ENCODE results near the gene HCFC1R1.

The HCFC1R1 gene

DNA sequence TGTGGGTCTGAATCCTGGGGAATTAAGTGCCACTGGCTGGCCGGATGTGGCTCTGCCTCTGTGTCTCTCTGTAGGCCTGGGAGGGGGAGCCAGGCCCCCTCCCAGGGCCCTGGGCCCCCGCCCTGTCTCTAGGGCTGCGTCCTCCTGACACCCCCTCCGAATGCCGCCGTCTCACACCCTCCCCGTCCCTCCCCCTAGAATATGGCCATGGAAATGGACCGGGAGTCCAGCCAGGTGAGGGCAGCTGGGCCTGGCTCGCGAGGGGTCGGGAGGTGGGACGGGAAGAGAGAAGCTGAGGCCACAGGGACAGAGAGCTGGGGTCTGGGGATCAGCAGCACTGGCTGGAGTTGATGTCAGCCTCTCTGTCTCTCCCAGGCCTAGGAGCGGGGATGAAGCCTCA is 27.4 kb downstream of the HCFC1R1 start:
- POLR2A ChIA-PET, result no interaction called here
- Histone ChIP-seq H3K9me3 (ENCODE audit: control insufficient read depth, insufficient read depth, low read depth, low read length) (no peaks in the 10 kb centered on the region), H3K4me1 (ENCODE audit: control insufficient read depth, insufficient read depth, low read length) (no peaks in the 10 kb centered on the region), H3K4me3 (ENCODE audit: low read depth, low read length) (no peak overlapping the region), H3K36me3 (ENCODE audit: control insufficient read depth in 2 of 2, insufficient read depth in 1 of 2, low read length in 2 of 2) (no peaks in the 10 kb centered on the region), H3K27ac (ENCODE audit: extremely low read depth, low read depth, low read length) (no peak overlapping the region)
- CTCF ChIA-PET, result interaction anchor here (0.6 to 1.4 kb wide), 2 partner anchors 25 to 32 kb away, joined by 3 to 6 read pairs; no protein-coding TSS in a partner anchor
- TF ChIP-seq, protein P1, sequence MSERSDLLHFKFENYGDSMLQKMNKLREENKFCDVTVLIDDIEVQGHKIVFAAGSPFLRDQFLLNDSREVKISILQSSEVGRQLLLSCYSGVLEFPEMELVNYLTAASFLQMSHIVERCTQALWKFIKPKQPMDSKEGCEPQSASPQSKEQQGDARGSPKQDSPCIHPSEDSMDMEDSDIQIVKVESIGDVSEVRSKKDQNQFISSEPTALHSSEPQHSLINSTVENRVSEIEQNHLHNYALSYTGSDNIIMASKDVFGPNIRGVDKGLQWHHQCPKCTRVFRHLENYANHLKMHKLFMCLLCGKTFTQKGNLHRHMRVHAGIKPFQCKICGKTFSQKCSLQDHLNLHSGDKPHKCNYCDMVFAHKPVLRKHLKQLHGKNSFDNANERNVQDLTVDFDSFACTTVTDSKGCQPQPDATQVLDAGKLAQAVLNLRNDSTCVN (tag by site-specific recombination; optimal IDR thresholded peaks at IDR 0.05), result no peak
- TF ChIP-seq ZNF394 (tag by site-specific recombination; IDR thresholded peaks at IDR 0.05; ENCODE audit: borderline replicate concordance), result peak; percentile 30; the same call in 1 of the 2 replicates
- TF ChIP-seq, protein P2, sequence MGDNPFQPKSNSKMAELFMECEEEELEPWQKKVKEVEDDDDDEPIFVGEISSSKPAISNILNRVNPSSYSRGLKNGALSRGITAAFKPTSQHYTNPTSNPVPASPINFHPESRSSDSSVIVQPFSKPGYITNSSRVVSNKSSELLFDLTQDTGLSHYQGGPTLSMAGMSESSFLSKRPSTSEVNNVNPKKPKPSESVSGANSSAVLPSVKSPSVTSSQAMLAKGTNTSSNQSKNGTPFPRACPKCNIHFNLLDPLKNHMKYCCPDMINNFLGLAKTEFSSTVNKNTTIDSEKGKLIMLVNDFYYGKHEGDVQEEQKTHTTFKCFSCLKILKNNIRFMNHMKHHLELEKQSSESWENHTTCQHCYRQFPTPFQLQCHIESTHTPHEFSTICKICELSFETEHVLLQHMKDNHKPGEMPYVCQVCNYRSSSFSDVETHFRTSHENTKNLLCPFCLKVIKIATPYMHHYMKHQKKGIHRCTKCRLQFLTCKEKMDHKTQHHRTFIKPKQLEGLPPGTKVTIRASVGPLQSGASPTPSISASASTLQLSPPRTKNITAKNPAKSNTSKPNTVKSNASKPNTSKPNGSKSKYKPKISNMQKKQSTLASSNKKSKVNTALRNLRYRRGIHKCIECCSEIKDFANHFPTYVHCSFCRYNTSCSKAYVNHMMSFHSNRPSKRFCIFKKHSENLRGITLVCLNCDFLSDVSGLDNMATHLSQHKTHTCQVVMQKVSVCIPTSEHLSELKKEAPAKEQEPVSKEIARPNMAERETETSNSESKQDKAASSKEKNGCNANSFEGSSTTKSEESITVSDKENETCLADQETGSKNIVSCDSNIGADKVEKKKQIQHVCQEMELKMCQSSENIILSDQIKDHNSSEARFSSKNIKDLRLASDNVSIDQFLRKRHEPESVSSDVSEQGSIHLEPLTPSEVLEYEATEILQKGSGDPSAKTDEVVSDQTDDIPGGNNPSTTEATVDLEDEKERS (tag by site-specific recombination; IDR thresholded peaks at IDR 0.05), result no peak

DNA sequence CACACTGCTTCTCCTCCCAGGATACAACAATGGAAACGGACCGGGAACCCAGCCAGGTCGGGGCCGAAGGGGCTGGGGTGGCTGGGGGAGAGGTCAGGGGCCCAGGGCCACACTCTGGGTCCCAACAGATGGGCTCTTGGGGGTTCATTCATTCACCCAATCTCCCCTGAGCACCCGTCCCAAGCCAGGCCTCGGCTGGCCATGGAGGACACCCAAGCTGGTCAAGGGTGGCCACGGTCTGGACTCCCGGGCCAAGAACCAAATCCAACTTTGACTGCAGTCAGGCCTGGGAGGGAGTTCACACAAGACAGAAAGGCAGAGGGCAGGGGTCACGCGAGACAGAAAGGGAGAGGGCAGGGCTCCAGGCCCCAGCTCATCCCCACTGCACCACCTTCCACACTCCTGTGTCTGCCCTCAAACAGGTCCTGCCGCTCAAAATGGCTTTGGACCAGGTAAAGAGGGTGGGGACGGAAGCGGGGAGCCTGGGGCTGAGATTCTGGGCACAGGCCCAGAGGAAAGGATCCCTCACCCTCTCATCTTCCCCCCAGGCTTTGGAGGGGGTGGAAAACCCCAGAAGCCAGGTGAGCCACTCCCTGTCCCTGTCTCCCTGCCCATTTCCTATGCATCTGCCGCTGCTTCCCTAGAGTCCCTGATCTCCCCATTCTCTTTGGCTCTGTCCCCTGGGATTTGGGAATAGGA is 31.2 kb downstream of the HCFC1R1 start:
- H3K4me1 ChIP-seq (ENCODE audit: control insufficient read depth, insufficient read depth, low read length), result no peaks in the 10 kb centered on the region; the same call in 1 of the 2 replicates
- POLR2A ChIA-PET, result no interaction called here

More for the DNA sequence above, 31.2 kb downstream of the HCFC1R1 start:
- H3K36me3 ChIP-seq (ENCODE audit: control insufficient read depth in 2 of 2, insufficient read depth in 1 of 2, low read length in 2 of 2), result no peaks in the 10 kb centered on the region
- CTCF ChIA-PET, result interaction anchor here (0.9 to 1.6 kb wide), 5 partner anchors 11 to 39 kb away, joined by 3 to 5 read pairs (median 3); no protein-coding TSS in a partner anchor
- H3K27ac ChIP-seq (ENCODE audit: extremely low read depth, low read depth, low read length), result no peak overlapping the region
- no peaks in the 10 kb centered on the region for H3K9me3 ChIP-seq (ENCODE audit: control insufficient read depth, insufficient read depth, low read depth, low read length)
- TF ChIP-seq ZNF777 (tag by site-specific recombination; IDR thresholded peaks at IDR 0.05; ENCODE audit: borderline replicate concordance) (no peak), ZNF341 (tag by site-specific recombination; IDR thresholded peaks at IDR 0.05; ENCODE audit: low read depth) (no peak), ZFP69B (tag by site-specific recombination; IDR thresholded peaks at IDR 0.05) (no peak), SCRT1 (tag by site-specific recombination; IDR thresholded peaks at IDR 0.05; ENCODE audit: borderline replicate concordance) (no peak), ZNF623 (tag by site-specific recombination; IDR thresholded peaks at IDR 0.05) (no peak), ZNF837 (tag by site-specific recombination; IDR thresholded peaks at IDR 0.05) (no peak), ZNF548 (tag by site-specific recombination; IDR thresholded peaks at IDR 0.05) (no peak), ZNF473 (tag by site-specific recombination; IDR thresholded peaks at IDR 0.05) (no peak), ZNF747 (tag by site-specific recombination; IDR thresholded peaks at IDR 0.05) (no peak), SETDB1 (IDR thresholded peaks at IDR 0.05; ENCODE audit: insufficient read length, low read length) (no peak), ZNF843 (tag by site-specific recombination; IDR thresholded peaks at IDR 0.05) (no peak)
- TF ChIP-seq, protein P3, sequence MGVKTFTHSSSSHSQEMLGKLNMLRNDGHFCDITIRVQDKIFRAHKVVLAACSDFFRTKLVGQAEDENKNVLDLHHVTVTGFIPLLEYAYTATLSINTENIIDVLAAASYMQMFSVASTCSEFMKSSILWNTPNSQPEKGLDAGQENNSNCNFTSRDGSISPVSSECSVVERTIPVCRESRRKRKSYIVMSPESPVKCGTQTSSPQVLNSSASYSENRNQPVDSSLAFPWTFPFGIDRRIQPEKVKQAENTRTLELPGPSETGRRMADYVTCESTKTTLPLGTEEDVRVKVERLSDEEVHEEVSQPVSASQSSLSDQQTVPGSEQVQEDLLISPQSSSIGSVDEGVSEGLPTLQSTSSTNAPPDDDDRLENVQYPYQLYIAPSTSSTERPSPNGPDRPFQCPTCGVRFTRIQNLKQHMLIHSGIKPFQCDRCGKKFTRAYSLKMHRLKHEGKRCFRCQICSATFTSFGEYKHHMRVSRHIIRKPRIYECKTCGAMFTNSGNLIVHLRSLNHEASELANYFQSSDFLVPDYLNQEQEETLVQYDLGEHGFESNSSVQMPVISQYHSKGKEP (tag by site-specific recombination; IDR thresholded peaks at IDR 0.05), result no peak
- TF ChIP-seq, protein P4, sequence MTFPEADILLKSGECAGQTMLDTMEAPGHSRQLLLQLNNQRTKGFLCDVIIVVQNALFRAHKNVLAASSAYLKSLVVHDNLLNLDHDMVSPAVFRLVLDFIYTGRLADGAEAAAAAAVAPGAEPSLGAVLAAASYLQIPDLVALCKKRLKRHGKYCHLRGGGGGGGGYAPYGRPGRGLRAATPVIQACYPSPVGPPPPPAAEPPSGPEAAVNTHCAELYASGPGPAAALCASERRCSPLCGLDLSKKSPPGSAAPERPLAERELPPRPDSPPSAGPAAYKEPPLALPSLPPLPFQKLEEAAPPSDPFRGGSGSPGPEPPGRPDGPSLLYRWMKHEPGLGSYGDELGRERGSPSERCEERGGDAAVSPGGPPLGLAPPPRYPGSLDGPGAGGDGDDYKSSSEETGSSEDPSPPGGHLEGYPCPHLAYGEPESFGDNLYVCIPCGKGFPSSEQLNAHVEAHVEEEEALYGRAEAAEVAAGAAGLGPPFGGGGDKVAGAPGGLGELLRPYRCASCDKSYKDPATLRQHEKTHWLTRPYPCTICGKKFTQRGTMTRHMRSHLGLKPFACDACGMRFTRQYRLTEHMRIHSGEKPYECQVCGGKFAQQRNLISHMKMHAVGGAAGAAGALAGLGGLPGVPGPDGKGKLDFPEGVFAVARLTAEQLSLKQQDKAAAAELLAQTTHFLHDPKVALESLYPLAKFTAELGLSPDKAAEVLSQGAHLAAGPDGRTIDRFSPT (tag by site-specific recombination; IDR thresholded peaks at IDR 0.05), result no peak
- no peak overlapping the region for H3K4me3 ChIP-seq (ENCODE audit: low read depth, low read length)

All from HEK293 (cell line).